ENCODE data around the gene DOC2B.
"Not testable (repeated sequence)": the region's sequence is repeated elsewhere in the genome, so short reads cannot be mapped to it uniquely, and the experiment has no call there.

Gene DOC2B

GRCh38 chr17:181245-182049 is at the start of gene DOC2B:
Gene DOC2B, minus strand, starts transcription at chr17:181650. Its CDS starts 171 bp downstream, at chr17:181479.
- DNase-seq (ENCODE audit: low spot score) = no peak

- no peak for DNase-seq (ENCODE audit: low spot score)
Observed at GRCh38 chr17:230395-230770, 48.9 kb upstream of the DOC2B start.

GRCh38 chr17:229709-230394 is 48.4 kb upstream of the DOC2B start:
- no peak for DNase-seq (ENCODE audit: low spot score)

- DNase-seq (ENCODE audit: low spot score) = no peak
Observed at GRCh38 chr17:228951-229708, 47.7 kb upstream of the DOC2B start.

GRCh38 chr17:227946-228615 is 46.6 kb upstream of the DOC2B start:
- DNase-seq (ENCODE audit: low spot score) = no peak

- DNase-seq (ENCODE audit: low spot score) = no peak
Observed at GRCh38 chr17:227078-227945, 45.9 kb upstream of the DOC2B start.

- no peak for DNase-seq (ENCODE audit: low spot score)
Observed at GRCh38 chr17:226108-227077, 44.9 kb upstream of the DOC2B start.

- no peak for DNase-seq (ENCODE audit: low spot score)
Observed at GRCh38 chr17:225551-225950, 44.1 kb upstream of the DOC2B start.

- not testable (repeated sequence) for DNase-seq (ENCODE audit: low spot score)
Observed at GRCh38 chr17:224576-224975, 43.1 kb upstream of the DOC2B start.

- DNase-seq (ENCODE audit: low spot score) = no peak
Observed at GRCh38 chr17:223723-224471, 42.4 kb upstream of the DOC2B start.

- DNase-seq (ENCODE audit: low spot score) = no peak
Observed at GRCh38 chr17:222172-222571, 40.7 kb upstream of the DOC2B start.

- DNase-seq (ENCODE audit: low spot score) = no peak
Observed at GRCh38 chr17:219696-220095, 38.2 kb upstream of the DOC2B start.

- DNase-seq (ENCODE audit: low spot score) = no peak
Observed at GRCh38 chr17:218432-219110, 37.1 kb upstream of the DOC2B start.

GRCh38 chr17:216625-217024 is 35.2 kb upstream of the DOC2B start:
- DNase-seq (ENCODE audit: low spot score) = no peak

GRCh38 chr17:215563-216478 is 34.4 kb upstream of the DOC2B start:
- DNase-seq (ENCODE audit: low spot score) = not testable (repeated sequence)

- DNase-seq (ENCODE audit: low spot score) = no peak
Observed at GRCh38 chr17:214881-215331, 33.5 kb upstream of the DOC2B start.

- no peak for DNase-seq (ENCODE audit: low spot score)
Observed at GRCh38 chr17:213286-214105, 32.0 kb upstream of the DOC2B start.
